ENCODE data around the gene AARS2. TPM values are rescaled to one million over a fixed set of nuclear protein-coding genes. Genes with fewer than 3 reads are reported as not detected.

AARS2 gene
- total RNA-seq, 1 donor from 2014 or later = 10.4 TPM

- no peak for DNase-seq (ENCODE audit: low read depth)
- TF ChIP-seq, protein P1, sequence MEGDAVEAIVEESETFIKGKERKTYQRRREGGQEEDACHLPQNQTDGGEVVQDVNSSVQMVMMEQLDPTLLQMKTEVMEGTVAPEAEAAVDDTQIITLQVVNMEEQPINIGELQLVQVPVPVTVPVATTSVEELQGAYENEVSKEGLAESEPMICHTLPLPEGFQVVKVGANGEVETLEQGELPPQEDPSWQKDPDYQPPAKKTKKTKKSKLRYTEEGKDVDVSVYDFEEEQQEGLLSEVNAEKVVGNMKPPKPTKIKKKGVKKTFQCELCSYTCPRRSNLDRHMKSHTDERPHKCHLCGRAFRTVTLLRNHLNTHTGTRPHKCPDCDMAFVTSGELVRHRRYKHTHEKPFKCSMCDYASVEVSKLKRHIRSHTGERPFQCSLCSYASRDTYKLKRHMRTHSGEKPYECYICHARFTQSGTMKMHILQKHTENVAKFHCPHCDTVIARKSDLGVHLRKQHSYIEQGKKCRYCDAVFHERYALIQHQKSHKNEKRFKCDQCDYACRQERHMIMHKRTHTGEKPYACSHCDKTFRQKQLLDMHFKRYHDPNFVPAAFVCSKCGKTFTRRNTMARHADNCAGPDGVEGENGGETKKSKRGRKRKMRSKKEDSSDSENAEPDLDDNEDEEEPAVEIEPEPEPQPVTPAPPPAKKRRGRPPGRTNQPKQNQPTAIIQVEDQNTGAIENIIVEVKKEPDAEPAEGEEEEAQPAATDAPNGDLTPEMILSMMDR (conservative IDR thresholded peaks at IDR 0.05; ENCODE audit: low read depth, low read length) = no peak
- no peak overlapping the region for H3K4me3 ChIP-seq (ENCODE audit: low read depth, low read length)
Measured at GRCh38 chr6:44275749-44276648, 37.1 kb downstream of the AARS2 start.

GRCh38 chr6:44275271-44275748 lies 37.8 kb downstream of the AARS2 start:
- DNase-seq (ENCODE audit: low read depth) = no peak
- TF ChIP-seq, protein P1 (conservative IDR thresholded peaks at IDR 0.05; ENCODE audit: low read depth, low read length) = no peak
- H3K4me3 ChIP-seq (ENCODE audit: low read depth, low read length) = no peak overlapping the region

- DNase-seq (ENCODE audit: low read depth) = no peak
- TF ChIP-seq, protein P1 (conservative IDR thresholded peaks at IDR 0.05; ENCODE audit: low read depth, low read length) = no peak
- H3K4me3 ChIP-seq (ENCODE audit: low read depth, low read length) = no peak overlapping the region
Measured at GRCh38 chr6:44273617-44274016, 39.5 kb downstream of the AARS2 start.

DNA sequence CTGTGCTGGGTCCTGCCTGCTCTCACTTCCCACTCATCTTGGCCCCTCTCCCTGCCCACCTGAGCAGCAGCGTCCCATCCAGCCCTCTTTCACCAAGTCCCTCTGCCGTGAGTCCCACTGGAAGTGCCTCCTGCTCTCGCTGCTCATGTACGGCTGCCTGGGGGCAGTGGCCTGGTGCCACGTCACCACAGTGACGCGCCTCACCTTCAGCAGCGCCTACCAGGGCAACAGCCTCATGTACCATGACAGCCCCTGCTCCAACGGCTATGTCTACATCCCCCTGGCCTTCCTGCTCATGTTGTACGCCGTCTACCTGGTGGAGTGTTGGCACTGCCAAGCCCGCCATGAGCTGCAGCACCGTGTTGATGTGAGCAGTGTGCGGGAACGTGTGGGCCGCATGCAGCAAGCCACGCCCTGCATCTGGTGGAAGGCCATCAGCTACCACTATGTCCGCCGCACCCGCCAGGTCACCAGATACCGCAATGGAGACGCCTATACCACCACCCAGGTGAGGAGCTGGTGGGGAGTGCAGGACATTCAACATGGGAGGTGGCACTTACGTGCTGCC lies 40.1 kb downstream of the AARS2 start:
- TF ChIP-seq, protein P1 (conservative IDR thresholded peaks at IDR 0.05; ENCODE audit: low read depth, low read length) = no peak
- DNase-seq (ENCODE audit: low read depth) = no peak
- no peak overlapping the region for H3K4me3 ChIP-seq (ENCODE audit: low read depth, low read length)

- no peak overlapping the region for H3K4me3 ChIP-seq (ENCODE audit: low read depth, low read length)
- TF ChIP-seq, protein P1 (conservative IDR thresholded peaks at IDR 0.05; ENCODE audit: low read depth, low read length) = no peak
- DNase-seq (ENCODE audit: low read depth) = no peak
Measured at GRCh38 chr6:44272529-44272928, 40.6 kb downstream of the AARS2 start.

DNA sequence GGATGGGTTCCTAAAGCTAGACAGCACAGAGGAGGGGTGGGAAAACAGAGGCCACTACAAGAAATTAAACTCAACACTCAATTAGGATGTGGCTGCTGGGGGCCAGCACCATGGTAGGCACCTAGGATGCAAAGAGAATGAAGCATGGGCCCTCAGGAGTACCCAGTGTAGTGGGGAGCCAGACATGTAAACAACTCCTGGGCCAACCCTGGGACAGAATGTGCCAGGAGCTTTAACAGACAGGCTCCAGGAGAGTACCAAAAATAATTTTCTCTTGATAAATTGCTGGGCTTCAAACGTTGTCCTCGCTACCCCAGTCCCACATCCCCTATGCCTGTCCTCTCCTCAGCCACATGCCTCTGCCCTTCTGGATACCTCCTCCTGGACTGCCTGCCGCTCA lies 41.2 kb downstream of the AARS2 start:
- TF ChIP-seq, protein P1 (conservative IDR thresholded peaks at IDR 0.05; ENCODE audit: low read depth, low read length) = no peak

More for the DNA sequence above, 41.2 kb downstream of the AARS2 start:
- H3K4me3 ChIP-seq (ENCODE audit: low read depth, low read length) = no peak overlapping the region
- DNase-seq (ENCODE audit: low read depth) = no peak
